NCI-H774 (cell line): Measurements from ENCODE around the gene TRAF2.

Experiments used
- DNase-seq: peaks from one replicate; lab custom pipeline; 2025; lab: John Stamatoyannopoulos, UW

Gene TRAF2

DNA sequence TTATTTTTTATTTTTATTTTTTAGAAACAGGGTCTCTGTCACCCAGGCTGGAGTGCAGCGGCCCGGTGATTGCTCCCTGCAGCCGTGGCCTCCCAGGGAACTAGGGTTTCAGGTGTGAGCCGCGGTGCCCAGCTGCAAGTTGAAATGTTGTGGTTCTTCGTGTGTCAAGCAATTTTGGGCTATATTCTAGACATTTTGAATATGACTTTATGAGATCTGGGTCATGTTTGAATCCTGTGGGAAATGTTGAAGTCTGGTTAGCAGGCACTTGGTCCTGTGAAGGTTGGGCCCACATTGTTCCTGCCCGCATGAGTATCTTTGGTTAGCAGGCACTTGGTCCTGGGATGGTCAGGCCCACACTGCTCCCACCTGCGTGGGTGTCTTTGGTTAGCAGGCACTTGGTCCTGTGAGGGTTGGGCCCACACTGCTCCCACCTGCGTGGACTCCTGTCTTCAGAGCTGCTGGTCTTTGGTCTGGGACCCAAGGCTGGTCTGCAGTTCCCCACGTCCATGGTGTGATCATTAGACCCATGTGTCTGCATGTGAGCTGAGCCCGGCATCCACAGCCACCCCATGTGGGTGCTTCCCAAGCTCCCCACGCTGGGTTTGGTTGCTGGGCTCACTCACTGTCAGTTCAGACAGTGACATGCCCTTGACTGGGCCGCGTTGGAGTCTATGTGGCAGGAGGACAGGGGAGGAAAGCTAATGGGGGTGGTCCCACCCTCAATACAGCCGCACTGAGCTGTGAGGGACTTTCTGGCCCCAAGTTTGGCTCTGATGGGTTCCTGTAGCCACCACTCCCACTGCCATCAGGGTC lies 51.1 kb downstream of the TRAF2 start:
- no peak for DNase-seq

DNA sequence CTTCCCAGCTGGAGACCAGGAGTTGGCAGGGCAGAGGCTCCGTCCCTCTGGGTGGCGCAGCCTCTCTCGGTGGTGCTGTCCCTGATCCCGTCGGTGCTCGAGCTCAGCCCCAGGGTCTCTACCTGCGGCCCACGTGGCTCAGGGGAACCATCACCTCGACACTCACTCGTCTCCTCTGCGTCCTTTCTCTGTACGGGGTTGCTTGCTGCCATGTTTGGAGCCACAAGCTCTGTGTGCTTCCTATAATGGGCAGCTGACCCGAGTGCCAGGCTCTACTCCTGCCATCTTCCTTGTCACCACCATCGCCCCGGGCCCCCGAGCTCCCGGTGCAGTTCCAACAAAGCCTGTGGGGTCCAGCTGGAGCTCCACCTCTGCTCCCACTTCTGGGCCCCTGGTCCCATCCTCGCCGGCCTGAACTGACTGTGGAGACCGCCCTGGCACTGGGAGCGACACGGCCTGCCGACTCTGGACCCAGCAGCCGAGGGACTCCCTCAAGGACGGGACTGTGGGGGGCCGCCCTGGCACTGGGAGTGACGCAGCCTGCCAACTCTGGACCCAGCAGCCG lies 53.2 kb downstream of the TRAF2 start:
- no peak for DNase-seq

DNA sequence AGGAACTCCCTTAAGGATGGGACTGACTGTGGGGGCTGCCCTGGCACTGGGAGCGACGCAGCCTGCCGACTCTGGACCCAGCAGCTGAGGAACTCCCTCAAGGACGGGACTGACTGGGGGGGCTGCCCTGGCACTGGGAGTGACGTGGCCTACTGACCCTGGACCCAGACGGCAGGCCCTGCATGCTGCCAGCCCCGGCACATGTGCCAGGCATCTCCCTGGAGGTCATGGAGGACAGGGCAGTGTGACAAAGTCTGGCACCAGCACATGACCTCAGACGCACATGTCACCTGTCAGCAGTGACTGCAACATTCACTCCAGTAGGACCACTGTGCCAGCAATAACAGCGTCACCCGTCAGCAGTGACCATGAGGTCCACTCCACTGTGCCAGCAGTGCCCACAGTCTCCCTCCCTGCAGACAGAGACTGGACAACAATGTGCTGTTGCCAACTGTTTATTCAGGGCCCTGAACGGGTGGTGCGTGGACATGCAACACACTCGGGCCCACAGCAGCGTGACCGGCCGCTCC lies 53.7 kb downstream of the TRAF2 start:
- DNase-seq, result no peak

DNA sequence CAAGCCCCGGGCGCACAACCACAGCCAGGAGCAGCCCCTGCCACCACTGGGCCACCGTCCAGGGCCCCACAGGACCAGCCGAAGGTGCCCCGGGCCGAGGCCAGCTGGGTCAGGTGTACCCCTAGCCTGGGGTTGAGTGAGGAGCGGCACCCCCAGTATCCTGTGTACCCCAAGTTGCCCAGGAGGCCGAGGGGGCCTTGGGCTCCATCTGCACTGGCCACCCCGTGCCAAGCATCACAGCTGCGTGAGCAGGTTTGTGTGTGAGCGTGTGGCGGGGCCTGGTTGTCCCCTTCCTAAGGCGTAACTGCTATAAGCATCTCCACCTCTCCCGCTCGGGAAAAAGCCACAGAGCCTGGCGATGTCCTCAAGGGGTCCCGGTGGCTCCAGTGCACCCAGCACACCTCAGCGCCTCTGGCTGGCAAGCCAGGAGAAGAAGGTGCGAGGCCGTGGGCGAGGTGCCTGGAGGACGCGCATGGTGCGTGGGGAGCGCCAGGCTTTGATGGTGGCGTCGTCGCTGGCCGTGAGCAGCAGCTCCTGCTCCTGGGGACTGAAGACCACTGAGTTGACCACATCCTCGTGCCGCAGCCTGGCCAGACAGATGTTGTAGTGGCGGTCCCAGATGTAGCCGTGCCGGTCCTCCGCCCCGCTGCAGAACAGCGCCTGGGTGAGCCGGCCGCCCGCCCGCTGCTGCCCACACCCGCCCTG lies 54.4 kb downstream of the TRAF2 start:
- no peak for DNase-seq

DNA sequence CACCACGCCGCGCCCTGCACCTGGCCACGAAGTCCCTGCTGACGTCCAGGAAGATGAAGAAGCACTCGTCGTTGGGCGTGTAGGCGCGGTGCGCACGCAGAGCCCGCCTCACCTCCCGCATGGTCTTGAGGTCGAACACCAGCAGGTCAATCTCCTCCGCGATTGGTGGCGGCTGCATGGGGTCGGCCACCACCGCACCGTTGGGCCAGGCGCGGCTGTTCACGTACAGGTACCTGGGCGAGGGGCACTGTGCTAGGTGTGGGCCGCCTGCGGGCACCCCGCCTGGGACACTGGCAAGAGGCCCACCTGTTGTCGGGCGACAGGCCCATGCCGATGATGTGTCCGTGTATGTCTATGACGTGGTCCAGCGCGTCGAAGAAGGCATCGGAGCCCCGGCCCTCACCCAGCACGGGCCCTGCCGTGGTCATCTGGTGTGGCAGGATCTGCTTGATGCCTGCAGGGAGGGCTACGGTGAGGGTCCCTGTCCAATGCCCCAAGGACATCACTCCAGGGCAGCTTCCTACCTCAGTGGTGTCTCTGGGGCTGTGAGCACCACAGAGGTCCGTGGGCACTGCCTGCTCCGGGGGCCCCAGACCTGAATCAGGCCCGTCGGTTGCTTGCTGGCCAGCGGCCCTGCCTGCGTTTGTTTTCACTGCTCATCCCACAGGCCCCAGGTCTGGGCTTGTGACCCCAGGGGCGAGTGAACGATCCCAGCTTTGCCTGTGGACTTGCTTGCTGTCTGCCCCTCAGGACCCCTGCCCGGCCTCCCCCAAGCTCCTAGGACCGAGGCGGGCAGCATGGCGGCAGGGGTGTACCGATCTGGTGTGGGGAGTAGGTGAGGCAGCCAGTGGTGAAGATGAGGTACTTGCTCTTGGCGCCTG lies 55.2 kb downstream of the TRAF2 start:
- DNase-seq, result no peak

DNA sequence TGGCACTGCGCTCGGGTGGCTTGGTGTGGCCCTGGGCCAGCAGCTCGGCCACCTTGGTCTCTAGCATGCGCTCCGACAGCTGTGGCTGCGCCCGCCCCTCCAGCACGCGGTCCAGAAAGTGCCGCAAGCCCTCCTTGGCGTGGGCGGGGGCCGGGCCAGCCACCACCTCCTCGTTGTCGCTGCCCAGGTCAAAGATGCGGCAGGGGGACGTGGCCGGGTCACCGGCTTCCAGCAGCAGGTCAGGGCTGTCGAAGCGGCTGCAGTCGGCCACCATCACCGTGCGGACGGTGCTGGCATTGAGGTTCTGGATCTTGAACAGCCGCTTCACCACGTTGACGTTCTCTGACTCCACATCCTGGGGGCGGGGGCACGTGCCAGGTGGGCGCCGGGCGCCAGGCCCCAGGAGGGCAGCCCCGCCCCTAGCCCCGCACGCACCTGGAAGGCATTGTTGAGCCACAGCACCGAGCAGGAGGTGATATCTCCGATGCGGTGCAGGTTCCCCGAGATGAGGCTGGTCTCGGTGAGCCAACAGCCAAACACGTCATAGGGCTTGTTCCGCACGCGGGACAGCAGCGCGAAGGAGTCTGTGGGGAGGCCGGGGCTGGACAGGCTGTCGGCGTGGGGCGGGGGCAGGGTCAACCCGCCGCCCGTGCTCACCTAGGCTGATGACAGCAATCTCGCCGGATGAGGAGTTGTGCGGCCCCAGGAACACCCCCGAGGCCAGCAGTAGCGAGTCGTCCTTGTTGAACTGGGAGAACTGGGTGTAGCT lies 56.0 kb downstream of the TRAF2 start:
- no peak for DNase-seq

DNA sequence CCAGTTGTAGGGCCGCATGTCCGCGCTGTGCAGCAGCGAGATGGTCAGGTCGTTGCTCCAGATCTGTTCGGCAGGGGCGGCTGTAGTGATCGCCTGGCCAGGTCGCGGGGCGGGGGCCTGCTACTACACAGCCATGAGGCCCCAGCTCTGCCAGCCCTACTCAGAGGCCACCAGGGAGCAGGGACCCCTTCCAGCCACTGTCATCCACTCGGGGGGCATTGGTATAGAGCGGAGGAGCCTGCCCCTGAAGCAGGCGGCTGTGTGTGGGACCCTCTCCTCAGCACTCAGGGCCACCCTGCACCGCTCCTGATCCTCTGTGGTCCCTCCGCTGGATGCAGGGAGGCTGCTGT lies 56.5 kb downstream of the TRAF2 start:
- DNase-seq, result no peak

DNA sequence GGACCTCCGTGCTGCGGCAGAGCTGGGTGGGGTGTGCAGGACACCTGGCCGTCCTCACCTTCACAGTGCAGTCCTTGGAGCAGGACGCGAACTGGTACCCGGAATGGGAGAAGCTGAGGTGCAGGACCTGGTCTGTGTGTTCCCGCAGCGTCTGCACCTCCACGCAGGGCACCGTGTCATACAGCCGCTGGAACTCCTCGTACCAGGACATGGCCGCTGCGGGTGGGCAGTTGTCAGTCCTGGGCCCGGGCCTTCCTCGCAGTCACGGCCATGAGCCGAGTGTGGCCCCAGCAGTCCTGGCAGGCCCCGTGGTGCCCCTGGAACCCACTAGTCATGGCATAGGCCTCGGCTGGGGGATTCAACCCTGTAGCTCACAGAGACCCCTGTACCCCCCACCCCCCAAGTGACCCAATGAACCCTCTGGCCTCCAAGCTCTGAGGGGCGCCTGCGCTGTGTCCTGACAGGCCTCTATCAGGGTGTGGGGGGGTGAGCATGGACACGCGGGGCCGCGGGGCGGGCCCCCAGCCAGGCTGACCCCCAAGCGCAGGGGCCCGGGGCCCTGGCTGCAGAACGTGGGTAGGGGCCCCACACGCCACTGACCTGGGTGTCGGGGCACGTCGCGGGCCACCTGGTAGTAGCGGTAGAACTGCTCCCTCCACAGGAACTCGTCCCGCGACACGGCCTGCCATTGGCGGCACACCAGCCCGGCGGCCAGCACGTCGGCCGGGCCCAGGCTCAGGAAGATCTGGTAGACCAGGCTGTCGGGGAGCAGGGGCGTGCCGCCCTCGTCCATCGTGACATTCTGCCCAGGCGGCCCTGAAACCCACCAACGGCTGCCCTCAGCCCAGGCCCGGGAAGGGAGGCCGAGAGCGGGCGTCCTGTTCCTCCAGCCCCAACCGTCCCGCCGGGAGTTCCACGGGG lies 57.2 kb downstream of the TRAF2 start:
- DNase-seq, result no peak

DNA sequence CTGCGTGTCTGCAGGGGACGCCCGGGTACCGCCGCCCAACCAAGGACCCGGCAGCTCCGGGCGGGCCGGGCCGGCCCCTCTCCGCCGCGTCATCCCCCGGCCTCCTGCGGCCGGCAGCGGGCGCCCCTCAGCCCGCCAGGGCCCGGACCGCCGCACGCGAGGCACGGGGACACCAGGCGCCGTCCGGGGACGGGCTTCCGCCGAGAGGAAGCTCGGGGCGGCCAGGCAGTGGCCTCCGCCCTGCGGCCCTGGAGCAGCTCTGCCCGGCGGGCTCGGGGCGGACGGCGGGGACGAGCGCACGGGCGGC lies 57.8 kb downstream of the TRAF2 start:
- DNase-seq, result no peak

DNA sequence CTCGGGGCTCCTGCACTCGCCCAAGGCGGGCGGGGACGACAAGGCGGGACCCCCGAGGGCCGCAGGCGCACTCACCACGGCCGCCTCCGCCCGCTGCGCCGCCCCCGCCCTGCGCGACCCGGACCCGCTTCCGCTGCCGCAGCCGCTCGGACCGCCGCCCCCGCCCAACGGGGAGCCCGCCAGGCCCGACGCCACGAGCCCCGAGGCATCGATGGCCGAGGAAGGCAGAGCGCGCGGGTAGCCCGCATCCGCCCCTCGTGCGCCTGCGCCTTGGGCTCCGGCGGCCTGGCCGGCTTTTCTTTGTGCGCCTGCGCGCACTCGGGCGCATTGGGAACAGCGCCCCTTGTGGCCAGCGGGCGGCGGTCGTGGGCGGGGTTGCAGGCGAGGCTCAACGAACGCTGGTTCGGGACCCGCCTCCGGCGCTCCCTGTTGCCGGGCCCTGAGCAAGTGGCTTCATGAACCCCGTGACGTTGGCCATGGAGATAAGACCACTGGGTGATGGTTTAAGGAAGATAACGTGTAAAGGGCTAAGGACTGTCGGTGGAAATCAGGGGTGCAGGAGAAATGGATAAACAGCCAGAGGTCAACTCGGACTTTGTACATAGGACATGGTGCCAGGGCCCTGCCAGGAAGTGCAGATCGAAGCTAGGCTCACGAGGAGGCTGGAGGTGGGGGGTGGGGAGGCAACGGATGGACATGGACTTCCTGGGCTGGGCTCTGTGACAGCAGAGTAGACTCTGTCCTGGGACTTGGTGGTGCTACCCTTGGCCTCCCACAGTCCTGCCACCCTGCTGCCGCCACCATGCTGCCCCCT lies 58.4 kb downstream of the TRAF2 start, which contains the start of the genes C8G and FBXW5:
C8G (plus strand) TSS at position 725 of the 814 bp plus-strand sequence; CDS start at position 803, 78 bp downstream.
FBXW5 (minus strand) TSS at position 220 of the 814 bp plus-strand sequence. CDS start 655 bp downstream, outside the sequence.
- DNase-seq, result peak; percentile 97

DNA sequence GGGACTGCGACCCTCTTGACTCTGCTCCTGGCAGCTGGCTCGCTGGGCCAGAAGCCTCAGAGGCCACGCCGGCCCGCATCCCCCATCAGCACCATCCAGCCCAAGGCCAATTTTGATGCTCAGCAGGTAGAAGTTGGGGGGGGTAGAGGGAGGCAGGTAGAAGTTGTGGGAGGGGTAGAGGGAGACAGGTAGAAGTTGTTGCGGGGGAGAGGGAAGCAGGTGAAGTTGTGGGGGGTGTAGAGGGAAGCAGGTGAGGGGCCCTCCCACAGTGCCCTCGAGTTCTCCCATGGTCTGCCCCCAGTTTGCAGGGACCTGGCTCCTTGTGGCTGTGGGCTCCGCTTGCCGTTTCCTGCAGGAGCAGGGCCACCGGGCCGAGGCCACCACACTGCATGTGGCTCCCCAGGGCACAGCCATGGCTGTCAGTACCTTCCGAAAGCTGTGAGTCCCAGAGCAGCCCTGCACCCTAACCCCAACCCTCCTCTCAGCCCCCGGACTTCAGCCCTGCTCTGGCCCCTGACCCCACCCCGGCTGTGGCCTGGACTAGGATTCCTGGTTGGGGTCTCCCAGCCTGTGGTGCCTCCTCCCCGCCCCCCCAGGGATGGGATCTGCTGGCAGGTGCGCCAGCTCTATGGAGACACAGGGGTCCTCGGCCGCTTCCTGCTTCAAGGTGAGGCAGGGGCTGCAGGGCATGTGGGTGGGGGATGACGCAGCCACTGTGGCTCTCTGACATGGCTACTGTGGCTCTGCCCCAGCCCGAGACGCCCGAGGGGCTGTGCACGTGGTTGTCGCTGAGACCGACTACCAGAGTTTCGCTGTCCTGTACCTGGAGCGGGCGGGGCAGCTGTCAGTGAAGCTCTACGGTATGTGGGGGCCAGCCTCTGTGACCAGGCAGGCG lies 59.3 kb downstream of the TRAF2 start:
- no peak for DNase-seq

DNA sequence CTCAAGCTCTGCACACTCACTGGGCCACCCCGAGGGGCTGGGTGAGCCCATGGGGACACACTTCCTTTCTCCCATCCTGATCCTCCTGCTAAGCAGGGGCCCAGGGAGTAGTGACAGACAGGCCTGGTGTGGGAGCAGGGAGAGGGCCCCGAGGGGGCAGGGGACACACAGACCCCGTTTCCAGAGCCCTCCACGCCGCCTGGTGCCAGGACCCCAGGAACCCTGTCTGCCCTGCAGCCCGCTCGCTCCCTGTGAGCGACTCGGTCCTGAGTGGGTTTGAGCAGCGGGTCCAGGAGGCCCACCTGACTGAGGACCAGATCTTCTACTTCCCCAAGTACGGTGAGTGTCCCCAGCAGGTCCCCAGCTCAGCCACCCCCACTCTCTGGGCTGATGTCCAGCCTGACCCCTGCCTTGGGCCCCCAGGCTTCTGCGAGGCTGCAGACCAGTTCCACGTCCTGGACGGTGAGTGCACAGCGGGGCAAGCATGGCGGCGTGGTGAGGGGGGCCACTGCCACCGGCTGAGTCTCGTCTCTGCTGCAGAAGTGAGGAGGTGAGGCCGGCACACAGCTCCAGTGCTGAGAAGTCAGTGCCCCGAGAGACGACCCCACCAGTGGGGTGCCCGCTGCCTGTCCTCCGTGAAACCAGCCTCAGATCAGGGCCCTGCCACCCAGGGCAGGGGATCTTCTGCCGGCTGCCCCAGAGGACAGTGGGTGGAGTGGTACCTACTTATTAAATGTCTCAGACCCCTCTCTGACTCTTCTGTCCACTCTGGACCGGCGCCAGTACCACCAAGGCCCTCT lies 60.1 kb downstream of the TRAF2 start:
- no peak for DNase-seq

DNA sequence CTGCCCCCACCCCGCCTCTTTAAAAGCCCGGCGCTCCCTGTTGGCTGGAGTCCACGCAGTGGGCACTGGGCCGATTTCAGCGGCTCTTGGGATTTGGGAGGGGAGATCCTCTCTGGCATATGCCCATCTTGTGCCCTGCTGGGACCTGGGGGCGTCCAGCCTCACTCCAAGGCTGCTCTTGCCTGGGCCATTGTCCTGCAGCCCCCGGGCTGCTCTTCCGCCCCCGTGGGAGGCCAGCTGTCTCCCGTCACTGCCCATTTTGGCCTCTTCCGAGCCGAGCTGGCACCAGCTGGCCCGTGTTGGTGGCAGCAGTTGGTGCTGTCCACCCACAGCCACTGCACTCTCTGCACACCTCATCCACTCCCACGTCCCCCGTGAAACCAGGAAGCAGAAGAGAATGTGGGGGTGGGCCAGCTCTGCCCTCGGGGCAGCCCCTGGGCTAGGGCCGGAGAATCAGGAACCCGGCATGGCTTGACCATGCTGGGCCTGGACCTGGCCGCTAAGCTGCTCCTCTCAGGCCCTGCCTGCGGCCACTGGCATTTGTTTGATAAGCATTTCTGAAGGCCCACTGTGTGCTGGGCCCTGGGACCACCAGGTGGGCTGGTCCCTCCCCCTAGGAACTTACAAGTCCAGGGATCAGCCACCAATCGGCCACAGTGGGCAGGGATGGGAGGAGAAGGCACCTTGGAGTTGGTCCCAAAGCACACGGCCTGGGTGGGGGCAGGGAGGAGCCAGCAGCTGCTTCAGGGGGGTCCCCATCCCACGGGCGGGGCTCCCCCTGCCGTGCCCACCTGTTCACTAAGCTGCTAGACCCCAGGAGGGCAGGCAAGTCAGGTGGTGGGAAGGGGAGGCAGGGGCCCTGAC lies 60.9 kb downstream of the TRAF2 start:
- DNase-seq, result no peak

DNA sequence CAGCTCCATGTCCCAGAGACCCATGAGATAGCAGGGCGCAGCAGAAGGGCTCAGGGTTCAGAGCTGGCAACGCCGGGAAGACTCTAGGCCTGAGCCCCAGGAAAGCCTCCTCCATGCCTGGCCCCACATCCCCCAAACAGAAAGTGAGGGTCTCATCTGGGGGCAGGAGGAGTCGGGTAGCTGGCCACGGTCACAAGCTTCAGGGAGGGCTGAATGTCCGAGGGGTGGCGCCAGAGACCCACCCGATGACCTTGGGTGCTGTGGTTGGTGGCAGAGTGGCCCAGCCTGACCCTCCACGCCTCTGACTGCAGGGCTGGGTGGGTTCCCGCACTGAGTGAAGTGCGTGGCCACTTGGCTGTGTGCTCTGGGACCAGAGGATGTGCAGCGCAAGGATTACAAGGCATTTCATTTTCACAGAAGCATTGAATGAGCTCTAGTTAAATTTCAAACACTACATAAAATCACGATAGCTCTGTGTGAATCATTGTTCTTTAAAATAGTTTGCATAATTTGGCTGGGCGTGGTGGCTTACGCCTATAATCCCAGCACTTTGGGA lies 61.7 kb downstream of the TRAF2 start:
- peak; percentile 13 for DNase-seq

DNA sequence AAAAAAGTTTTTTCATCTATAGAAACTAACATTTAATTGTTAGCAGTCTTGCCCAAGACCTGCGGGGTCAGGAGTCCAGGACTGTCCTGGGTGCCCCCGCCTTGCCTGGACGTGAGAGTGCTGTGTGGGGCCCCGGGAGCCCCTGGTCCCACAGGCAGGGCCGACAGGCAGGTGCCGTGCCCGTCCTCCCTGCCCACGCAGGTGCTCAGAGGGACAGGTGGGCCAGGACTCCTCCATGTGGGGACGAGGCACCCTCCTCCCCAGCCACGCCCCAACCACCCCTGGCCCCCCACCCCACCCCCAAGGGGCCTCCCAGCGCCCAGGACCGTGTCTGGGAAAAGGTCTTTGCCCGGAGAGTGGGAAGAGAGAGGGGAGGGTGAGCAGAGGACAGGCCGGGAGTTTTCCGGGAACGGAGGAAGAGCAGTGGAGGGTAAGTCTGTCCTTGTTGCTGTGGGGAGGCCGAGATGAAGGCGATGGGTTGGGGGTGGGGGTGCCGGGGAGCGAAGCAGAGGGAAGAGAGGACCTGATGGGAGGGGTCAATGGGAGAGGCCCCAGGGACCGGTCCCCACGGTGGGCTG lies 63.0 kb downstream of the TRAF2 start:
- DNase-seq, result no peak
